Gastrocnemius medialis (tissue), 4 donors: ENCODE data around the gene SYNGR2. TPM values are rescaled to one million over a fixed set of nuclear protein-coding genes. Genes with fewer than 3 reads are reported as not detected.
A peak's percentile ranks its signal among the peaks of the same experiment; 100 is the strongest.

Experiments
- ATAC-seq, 2 donors: fragments of 150-250 bp; one replicate each; pipeline ENCODE4 v1.9.1; 2016
- DNase-seq, 2 donors: peaks; one replicate each; pipeline ENCODE4 v3.0.0-alpha.2; 2019
- H3K27ac ChIP-seq, 4 donors: fragments of 200-600 bp; sonication (generic); 1 replicate in 1 of 4; 2 replicates in 3 of 4; pipeline ENCODE4 v1.5.1; 2016 to 2018; ENCODE audit warnings: mild to moderate bottlenecking in 2 of 4, moderate library complexity in 1 of 4
- H3K27me3 ChIP-seq, 3 donors: fragments of 200-600 bp; sonication (generic) in 2 of 3; 1 replicate in 1 of 3; 2 replicates in 2 of 3; pipeline versions ENCODE4 v1.5.1 to v1.6.0; 2016 to 2019; ENCODE audit warnings: mild to moderate bottlenecking in 1 of 3, moderate library complexity in 1 of 3
- H3K36me3 ChIP-seq, 2 donors: fragments of 200-600 bp; sonication (generic) in 1 of 2; one replicate each; pipeline ENCODE4 v1.5.1; 2017 to 2018
- H3K4me1 ChIP-seq, 2 donors: fragments of 200-600 bp; sonication (generic) in 1 of 2; one replicate each; pipeline ENCODE4 v1.5.1; 2016 to 2017; ENCODE audit warnings: mild to moderate bottlenecking in 2 of 2
- H3K4me3 ChIP-seq, 4 donors: fragments of 200-600 bp; sonication (generic) in 3 of 4; 1 replicate in 1 of 4; 2 replicates in 3 of 4; pipeline ENCODE4 v1.5.1; 2016 to 2019; ENCODE audit warnings: mild to moderate bottlenecking in 2 of 4
- H3K9me3 ChIP-seq, 3 donors: fragments of 200-600 bp; sonication (generic) in 2 of 3; 1 replicate in 1 of 3; 2 replicates in 2 of 3; pipeline ENCODE4 v1.5.1; 2016 to 2019
- CTCF ChIP-seq, 5 experiments: fragments of 450-650 bp in 3 of 5; fragments of 200-600 bp in 2 of 5; sonication (generic) in 2 of 5; IDR thresholded peaks in 4 of 5; conservative IDR thresholded peaks in 1 of 5; 1 replicate in 4 of 5; 2 replicates in 1 of 5; pipeline ENCODE4 v1.5.1; 2016 to 2019; ENCODE audit warnings: antibody characterized with exemption in 5 of 5, mild to moderate bottlenecking in 3 of 5, moderate library complexity in 3 of 5
- POLR2A ChIP-seq, 2 donors: fragments of 450-650 bp; IDR thresholded peaks; one replicate each; pipeline ENCODE4 v1.6.1; 2017; ENCODE audit warnings: antibody characterized with exemption in 2 of 2, mild to moderate bottlenecking in 2 of 2, moderate library complexity in 2 of 2
- in situ Hi-C, 4 donors: fragments of 200-750 bp; cut with MboI; loops; one replicate each; pipeline versions ENCODE4 v1.15.0 to v1.8.0; 2017; ENCODE audit warnings: low sequenced_read_pairs in 4 of 4
- intact Hi-C: fragments of 100-400 bp; cut with DNase I; formaldehyde crosslinking; loops from one replicate; pipeline ENCODE4 v1.15.1; 2023; ENCODE audit warnings: low total_unique reads
- total RNA-seq, 4 donors: library from RNA; depleted of rRNA; stranded (reverse); fragments of >200 nt; gene quantifications; one replicate each; pipeline versions ENCODE4 v1.1.0 to v1.2.3, GENCODE V29; 2016

Gene SYNGR2
- total RNA-seq, 4 donors from 2014 or later: 104 to 218 (median 163) TPM

DNA sequence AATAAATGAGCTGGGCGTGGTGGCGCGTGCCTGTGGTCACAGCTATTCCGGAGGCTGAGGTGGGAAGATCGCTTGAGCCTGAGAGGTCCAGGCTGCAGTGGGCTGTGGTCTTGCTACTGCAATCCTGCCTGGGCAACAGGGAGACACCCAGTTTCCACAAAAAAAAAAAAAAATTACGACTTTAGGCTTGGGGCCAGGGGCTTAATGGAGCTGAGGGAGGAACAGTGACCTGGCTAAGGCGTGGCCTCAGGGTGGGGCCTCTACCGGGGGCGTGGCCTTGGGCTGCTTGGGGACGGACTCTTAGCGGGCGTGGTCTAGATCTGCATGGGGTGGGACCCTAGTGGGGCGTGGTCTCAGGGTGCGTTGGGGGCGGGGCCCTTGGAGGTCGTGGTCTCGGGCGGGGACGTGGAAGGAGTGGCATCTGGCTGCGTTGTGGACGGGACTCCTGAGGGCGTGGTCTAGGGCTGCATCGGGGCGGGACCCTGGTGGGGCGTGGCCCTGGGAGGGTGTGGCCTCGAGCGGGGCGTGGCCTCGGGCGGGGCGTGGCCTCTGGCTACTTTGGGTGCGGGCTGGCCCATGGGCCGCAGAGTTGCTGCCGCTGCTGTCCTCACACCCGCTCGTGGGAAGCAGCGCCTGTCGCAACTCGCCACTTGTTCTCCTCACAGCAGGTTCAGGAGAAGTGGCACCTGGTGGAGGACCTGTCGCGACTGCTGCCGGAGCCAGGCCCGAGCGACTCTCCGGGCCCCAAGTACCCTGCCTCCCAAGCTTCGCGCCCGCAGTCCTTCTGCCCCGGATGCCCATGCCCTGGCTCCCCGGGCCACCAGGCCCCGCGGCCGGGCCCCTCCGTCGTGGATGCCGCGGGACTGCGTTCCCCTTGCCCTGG lies 28.0 kb upstream of the SYNGR2 start:
- Histone ChIP-seq H3K36me3 (no peaks in the 10 kb centered on the region), H3K27me3 (no peaks in the 10 kb centered on the region), H3K4me1 (peaks cover 15 to 27% of the 10 kb centered on the region in 2 donors), H3K9me3 (no peaks in the 10 kb centered on the region), H3K4me3 (peak overlapping the region in 3 of 4 donors; percentile 19 to 52 (median 25)), H3K27ac (peak overlapping the region in 2 of 4 donors; percentile 18 to 46)
- ATAC-seq: peak; percentile 79 to 85
- in situ Hi-C loops (no loop called here), intact Hi-C loops (no loop called here)
- DNase-seq: peak; percentile 72 to 91
- TF ChIP-seq POLR2A (IDR thresholded peaks at IDR 0.05) (peak in 1 of 2 donors; percentile 45), CTCF (IDR thresholded peaks at IDR 0.05 in 4 of 5, conservative IDR thresholded peaks at IDR 0.05 in 1 of 5) (no peak)

DNA sequence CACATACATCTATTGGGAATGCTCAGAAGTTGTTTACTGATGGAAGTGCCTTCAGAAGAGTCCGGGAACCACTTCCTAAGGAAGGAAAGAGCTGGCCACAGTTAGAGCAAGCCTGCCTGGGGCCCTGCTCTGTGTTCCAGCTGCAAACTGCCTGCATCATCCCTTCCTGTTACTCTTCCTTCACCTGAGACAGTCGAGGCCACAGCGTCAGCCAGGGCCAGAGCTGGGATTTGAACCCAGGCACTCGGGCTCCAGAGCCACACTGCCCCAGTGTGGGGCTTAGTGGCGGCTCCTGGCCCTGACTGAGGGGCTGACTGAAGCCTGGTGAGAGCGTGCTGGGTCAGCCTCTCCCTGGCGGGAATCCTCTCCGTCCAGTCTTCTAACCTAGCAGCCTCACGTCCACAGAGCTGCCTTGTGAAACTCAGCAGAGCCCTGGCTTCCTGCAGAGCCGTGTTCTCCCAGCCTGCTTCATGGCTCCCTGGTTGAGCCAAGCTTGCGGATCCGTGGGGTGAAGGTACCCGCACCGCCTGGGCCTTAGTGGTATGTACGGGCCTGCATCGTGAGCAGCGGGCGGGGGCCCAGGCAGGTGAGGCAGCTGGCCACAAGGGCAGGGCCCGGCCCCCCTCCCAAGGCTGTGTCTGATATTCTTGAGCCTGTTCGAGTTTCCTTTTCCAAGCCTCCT lies 26.8 kb upstream of the SYNGR2 start:
- Histone ChIP-seq H3K27ac (no peak overlapping the region), H3K27me3 (no peaks in the 10 kb centered on the region), H3K9me3 (no peaks in the 10 kb centered on the region), H3K4me1 (peaks cover 15 to 28% of the 10 kb centered on the region in 2 donors), H3K4me3 (no peak overlapping the region), H3K36me3 (no peaks in the 10 kb centered on the region)
- DNase-seq: no peak
- intact Hi-C loops: no loop called here
- in situ Hi-C loops: no loop called here
- TF ChIP-seq POLR2A (IDR thresholded peaks at IDR 0.05) (no peak), CTCF (IDR thresholded peaks at IDR 0.05 in 4 of 5, conservative IDR thresholded peaks at IDR 0.05 in 1 of 5) (no peak)
- no peak for ATAC-seq

GRCh38 chr17:78142119-78142861 lies 26.1 kb upstream of the SYNGR2 start:
- H3K9me3 ChIP-seq: no peaks in the 10 kb centered on the region
- H3K27ac ChIP-seq: no peak overlapping the region
- TF ChIP-seq CTCF (IDR thresholded peaks at IDR 0.05 in 4 of 5, conservative IDR thresholded peaks at IDR 0.05 in 1 of 5): no peak
- DNase-seq: no peak
- ATAC-seq: no peak
- in situ Hi-C loops (no loop called here), intact Hi-C loops (no loop called here)
- H3K36me3 ChIP-seq: no peaks in the 10 kb centered on the region
- peaks cover 15 to 28% of the 10 kb centered on the region in 2 donors for H3K4me1 ChIP-seq
- H3K4me3 ChIP-seq: no peak overlapping the region
- no peaks in the 10 kb centered on the region for H3K27me3 ChIP-seq

DNA sequence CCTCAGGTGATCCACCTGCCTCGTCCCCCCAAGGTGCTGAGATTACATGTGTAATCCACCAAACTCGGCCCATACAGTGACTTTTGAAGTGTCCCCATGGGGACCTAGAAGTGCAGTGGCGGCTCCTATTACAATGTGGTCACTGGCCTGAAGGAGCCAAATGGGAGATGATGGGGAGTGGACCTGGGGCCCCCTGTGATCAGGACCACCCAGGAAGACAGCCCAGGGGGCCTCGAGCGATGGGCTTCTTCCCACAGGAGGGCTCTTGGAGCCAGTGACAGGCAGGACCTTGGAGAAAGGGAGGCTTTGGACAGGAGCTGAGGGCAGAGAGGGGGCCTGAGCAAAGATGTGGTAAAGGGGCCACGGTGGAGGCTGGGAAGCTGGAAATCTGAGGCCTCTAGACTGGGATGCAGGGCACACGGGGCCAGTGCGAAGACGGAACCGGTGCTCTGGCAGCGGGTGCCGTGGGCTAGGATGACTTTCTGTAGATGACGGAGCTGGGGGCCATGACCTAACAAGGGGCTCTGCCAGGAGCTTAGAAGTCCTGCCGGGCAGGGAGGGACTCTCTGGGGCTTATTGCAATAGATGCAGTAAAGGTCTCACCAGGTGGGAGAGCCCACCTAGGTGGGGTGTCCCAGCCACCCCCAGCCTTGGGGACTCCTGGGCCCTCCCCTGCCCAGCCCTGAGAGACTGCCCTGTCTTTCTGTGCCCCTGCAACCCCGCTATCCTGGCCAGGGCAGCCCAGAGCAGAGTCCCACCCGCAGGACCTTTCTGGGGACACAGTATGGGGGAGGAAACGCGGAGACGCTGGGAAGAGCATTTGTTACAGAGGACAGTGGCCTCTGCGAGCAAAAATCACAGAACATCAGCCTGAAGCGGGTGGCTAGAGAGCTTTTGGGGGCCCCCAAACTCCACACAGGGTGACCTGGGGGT lies 24.9 kb upstream of the SYNGR2 start:
- intact Hi-C loops (no loop called here), in situ Hi-C loops (no loop called here)
- H3K27me3 ChIP-seq: no peaks in the 10 kb centered on the region
- H3K36me3 ChIP-seq: no peaks in the 10 kb centered on the region
- no peak overlapping the region for H3K4me3 ChIP-seq
- no peaks in the 10 kb centered on the region for H3K9me3 ChIP-seq
- H3K4me1 ChIP-seq: peaks cover 15 to 28% of the 10 kb centered on the region in 2 donors
- no peak for DNase-seq
- peak overlapping the region in 2 of 4 donors; percentile 12 to 29 for H3K27ac ChIP-seq
- TF ChIP-seq POLR2A (IDR thresholded peaks at IDR 0.05) (no peak), CTCF (IDR thresholded peaks at IDR 0.05 in 4 of 5, conservative IDR thresholded peaks at IDR 0.05 in 1 of 5) (no peak)
- ATAC-seq: no peak
